Measurements from ENCODE around the gene VAPB.

DNA sequence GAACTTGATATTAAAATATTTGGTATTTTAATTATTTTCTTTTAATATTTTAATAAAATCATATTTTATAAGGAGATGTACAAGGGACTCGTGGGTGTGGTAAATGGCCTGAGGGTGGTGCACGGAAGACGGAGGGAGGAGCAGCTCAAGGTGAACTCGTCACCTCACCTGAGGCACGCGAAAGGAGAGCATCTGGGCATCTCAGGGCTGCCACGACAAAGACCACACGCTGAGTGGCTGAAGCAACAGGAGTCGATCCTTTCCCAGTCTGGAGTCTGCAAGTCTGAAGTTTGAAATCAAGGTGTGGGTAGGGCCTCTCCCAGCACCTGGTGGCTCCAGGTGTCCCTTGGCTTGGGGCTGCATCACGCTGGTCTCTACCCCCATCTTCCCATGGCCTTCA, 86.4 kb downstream of the VAPB start:
- TF ChIP-seq POLR2AphosphoS5 (IDR thresholded peaks at IDR 0.05; ENCODE audit: borderline replicate concordance, low read depth, low read length), result no peak
- no peak for TF ChIP-seq EZH2 (IDR thresholded peaks at IDR 0.05)
- no peak for TF ChIP-seq FOXP2 (optimal IDR thresholded peaks at IDR 0.05; ENCODE audit: control extremely low read depth, extremely low read length, insufficient read depth)

Data from SK-N-MC (cell line).